SU-DHL-6 (cell line): ENCODE measurements around the gene PSMC4.

ENCODE experiments used
- EZH2phosphoT487 ChIP-seq: fragments of 200-600 bp; sonication (generic), shearing (Covaris generic); conservative IDR thresholded peaks from 2 replicates; pipeline ENCODE4 v1.6.1; 2018; ENCODE audit warnings: mild to moderate bottlenecking, antibody characterized with exemption, low read length, moderate library complexity, mixed read lengths
- TF ChIP-seq, protein P1 (sequence below): fragments of 200-600 bp; sonication (generic); IDR thresholded peaks from one replicate; pipeline ENCODE4 v1.5.1; 2017; ENCODE audit warnings: antibody characterized with exemption, mild to moderate bottlenecking, low read length, moderate library complexity; ENCODE audit not compliant: insufficient read depth, poor library complexity, severe bottlenecking

- TF ChIP-seq, protein P1, sequence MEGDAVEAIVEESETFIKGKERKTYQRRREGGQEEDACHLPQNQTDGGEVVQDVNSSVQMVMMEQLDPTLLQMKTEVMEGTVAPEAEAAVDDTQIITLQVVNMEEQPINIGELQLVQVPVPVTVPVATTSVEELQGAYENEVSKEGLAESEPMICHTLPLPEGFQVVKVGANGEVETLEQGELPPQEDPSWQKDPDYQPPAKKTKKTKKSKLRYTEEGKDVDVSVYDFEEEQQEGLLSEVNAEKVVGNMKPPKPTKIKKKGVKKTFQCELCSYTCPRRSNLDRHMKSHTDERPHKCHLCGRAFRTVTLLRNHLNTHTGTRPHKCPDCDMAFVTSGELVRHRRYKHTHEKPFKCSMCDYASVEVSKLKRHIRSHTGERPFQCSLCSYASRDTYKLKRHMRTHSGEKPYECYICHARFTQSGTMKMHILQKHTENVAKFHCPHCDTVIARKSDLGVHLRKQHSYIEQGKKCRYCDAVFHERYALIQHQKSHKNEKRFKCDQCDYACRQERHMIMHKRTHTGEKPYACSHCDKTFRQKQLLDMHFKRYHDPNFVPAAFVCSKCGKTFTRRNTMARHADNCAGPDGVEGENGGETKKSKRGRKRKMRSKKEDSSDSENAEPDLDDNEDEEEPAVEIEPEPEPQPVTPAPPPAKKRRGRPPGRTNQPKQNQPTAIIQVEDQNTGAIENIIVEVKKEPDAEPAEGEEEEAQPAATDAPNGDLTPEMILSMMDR: no peak
- TF ChIP-seq EZH2phosphoT487: no peak
Observed at GRCh38 chr19:39941151-39941550, 29.8 kb upstream of the PSMC4 start.
